ENCODE data around the gene TEX14.
A peak's percentile ranks its signal among the peaks of the same experiment; 100 is the strongest.

TEX14 gene

GRCh38 chr17:58541249-58541648, 150.6 kb downstream of the TEX14 start:
- H3K27me3 ChIP-seq (ENCODE audit: control insufficient read depth in 2 of 2, insufficient read depth in 2 of 2, low read length in 2 of 2), result peaks cover 0 to 2% of the 10 kb centered on the region in 2 donors
- no peak overlapping the region for H3K27ac ChIP-seq (ENCODE audit: low read depth in 2 of 2, low read length in 2 of 2)
- H3K9me3 ChIP-seq (ENCODE audit: control insufficient read depth in 2 of 2, low read length in 2 of 2), result no peaks in the 10 kb centered on the region
- H3K9ac ChIP-seq (ENCODE audit: low read depth in 1 of 2, low read length in 2 of 2), result no peak overlapping the region
- no peaks in the 10 kb centered on the region for H3K36me3 ChIP-seq (ENCODE audit: control insufficient read depth in 2 of 2, insufficient read depth in 2 of 2, low read length in 2 of 2)
- no peak overlapping the region for H3K4me3 ChIP-seq (ENCODE audit: low read length in 2 of 2)
- no peaks in the 10 kb centered on the region for H3K4me1 ChIP-seq (ENCODE audit: control insufficient read depth in 2 of 2, insufficient read depth in 2 of 2, low read length in 2 of 2)

GRCh38 chr17:58539698-58540097, 152.1 kb downstream of the TEX14 start:
- no peaks in the 10 kb centered on the region for H3K4me1 ChIP-seq (ENCODE audit: control insufficient read depth in 2 of 2, insufficient read depth in 2 of 2, low read length in 2 of 2)
- H3K27ac ChIP-seq (ENCODE audit: low read depth in 2 of 2, low read length in 2 of 2), result no peak overlapping the region
- H3K4me3 ChIP-seq (ENCODE audit: low read length in 2 of 2), result no peak overlapping the region

GRCh38 chr17:58538811-58539409, 152.9 kb downstream of the TEX14 start:
- Histone ChIP-seq H3K27me3 (ENCODE audit: control insufficient read depth in 2 of 2, insufficient read depth in 2 of 2, low read length in 2 of 2) (peaks cover 0 to 2% of the 10 kb centered on the region in 2 donors), H3K4me1 (ENCODE audit: control insufficient read depth in 2 of 2, insufficient read depth in 2 of 2, low read length in 2 of 2) (no peaks in the 10 kb centered on the region), H3K27ac (ENCODE audit: low read depth in 2 of 2, low read length in 2 of 2) (no peak overlapping the region), H3K4me3 (ENCODE audit: low read length in 2 of 2) (no peak overlapping the region), H3K36me3 (ENCODE audit: control insufficient read depth in 2 of 2, insufficient read depth in 2 of 2, low read length in 2 of 2) (no peaks in the 10 kb centered on the region), H3K9me3 (ENCODE audit: control insufficient read depth in 2 of 2, low read length in 2 of 2) (no peaks in the 10 kb centered on the region), H3K9ac (ENCODE audit: low read depth in 1 of 2, low read length in 2 of 2) (no peak overlapping the region)

More at GRCh38 chr17:58539698-58540097, 152.1 kb downstream of the TEX14 start:
- Histone ChIP-seq H3K27me3 (ENCODE audit: control insufficient read depth in 2 of 2, insufficient read depth in 2 of 2, low read length in 2 of 2) (peaks cover 0 to 2% of the 10 kb centered on the region in 2 donors), H3K9me3 (ENCODE audit: control insufficient read depth in 2 of 2, low read length in 2 of 2) (no peaks in the 10 kb centered on the region), H3K9ac (ENCODE audit: low read depth in 1 of 2, low read length in 2 of 2) (no peak overlapping the region), H3K36me3 (ENCODE audit: control insufficient read depth in 2 of 2, insufficient read depth in 2 of 2, low read length in 2 of 2) (no peaks in the 10 kb centered on the region)

GRCh38 chr17:58537266-58537665, 154.6 kb downstream of the TEX14 start:
- peaks cover 0 to under 1% of the 10 kb centered on the region in 2 donors for H3K4me1 ChIP-seq (ENCODE audit: control insufficient read depth in 2 of 2, insufficient read depth in 2 of 2, low read length in 2 of 2)
- no peaks in the 10 kb centered on the region for H3K9me3 ChIP-seq (ENCODE audit: control insufficient read depth in 2 of 2, low read length in 2 of 2)
- no peak overlapping the region for H3K9ac ChIP-seq (ENCODE audit: low read depth in 1 of 2, low read length in 2 of 2)
- no peak overlapping the region for H3K4me3 ChIP-seq (ENCODE audit: low read length in 2 of 2)
- no peaks in the 10 kb centered on the region for H3K36me3 ChIP-seq (ENCODE audit: control insufficient read depth in 2 of 2, insufficient read depth in 2 of 2, low read length in 2 of 2)
- H3K27ac ChIP-seq (ENCODE audit: low read depth in 2 of 2, low read length in 2 of 2), result no peak overlapping the region
- peaks cover 5 to 6% of the 10 kb centered on the region in 2 donors for H3K27me3 ChIP-seq (ENCODE audit: control insufficient read depth in 2 of 2, insufficient read depth in 2 of 2, low read length in 2 of 2)

- no peak overlapping the region for H3K4me3 ChIP-seq (ENCODE audit: low read length in 2 of 2)
- no peaks in the 10 kb centered on the region for H3K36me3 ChIP-seq (ENCODE audit: control insufficient read depth in 2 of 2, insufficient read depth in 2 of 2, low read length in 2 of 2)
- H3K9me3 ChIP-seq (ENCODE audit: control insufficient read depth in 2 of 2, low read length in 2 of 2), result no peaks in the 10 kb centered on the region
- H3K27ac ChIP-seq (ENCODE audit: low read depth in 2 of 2, low read length in 2 of 2), result no peak overlapping the region
- H3K9ac ChIP-seq (ENCODE audit: low read depth in 1 of 2, low read length in 2 of 2), result no peak overlapping the region
- H3K27me3 ChIP-seq (ENCODE audit: control insufficient read depth in 2 of 2, insufficient read depth in 2 of 2, low read length in 2 of 2), result peaks cover 5 to 8% of the 10 kb centered on the region in 2 donors
- H3K4me1 ChIP-seq (ENCODE audit: control insufficient read depth in 2 of 2, insufficient read depth in 2 of 2, low read length in 2 of 2), result peaks cover 0 to 4% of the 10 kb centered on the region in 2 donors
These were observed 155.3 kb downstream of the TEX14 start for GRCh38 chr17:58536542-58536941.

GRCh38 chr17:58535431-58535830, 156.4 kb downstream of the TEX14 start:
- Histone ChIP-seq H3K9me3 (ENCODE audit: control insufficient read depth in 2 of 2, low read length in 2 of 2) (no peaks in the 10 kb centered on the region), H3K4me1 (ENCODE audit: control insufficient read depth in 2 of 2, insufficient read depth in 2 of 2, low read length in 2 of 2) (peaks cover 0 to 4% of the 10 kb centered on the region in 2 donors), H3K27me3 (ENCODE audit: control insufficient read depth in 2 of 2, insufficient read depth in 2 of 2, low read length in 2 of 2) (peaks cover 5 to 8% of the 10 kb centered on the region in 2 donors), H3K4me3 (ENCODE audit: low read length in 2 of 2) (no peak overlapping the region), H3K27ac (ENCODE audit: low read depth in 2 of 2, low read length in 2 of 2) (no peak overlapping the region), H3K9ac (ENCODE audit: low read depth in 1 of 2, low read length in 2 of 2) (no peak overlapping the region), H3K36me3 (ENCODE audit: control insufficient read depth in 2 of 2, insufficient read depth in 2 of 2, low read length in 2 of 2) (no peaks in the 10 kb centered on the region)

GRCh38 chr17:58534901-58535421, 156.9 kb downstream of the TEX14 start:
- H3K27me3 ChIP-seq (ENCODE audit: control insufficient read depth in 2 of 2, insufficient read depth in 2 of 2, low read length in 2 of 2), result peaks cover 5 to 8% of the 10 kb centered on the region in 2 donors
- H3K4me3 ChIP-seq (ENCODE audit: low read length in 2 of 2), result no peak overlapping the region
- H3K27ac ChIP-seq (ENCODE audit: low read depth in 2 of 2, low read length in 2 of 2), result no peak overlapping the region
- H3K36me3 ChIP-seq (ENCODE audit: control insufficient read depth in 2 of 2, insufficient read depth in 2 of 2, low read length in 2 of 2), result no peaks in the 10 kb centered on the region
- H3K4me1 ChIP-seq (ENCODE audit: control insufficient read depth in 2 of 2, insufficient read depth in 2 of 2, low read length in 2 of 2), result peaks cover 0 to 4% of the 10 kb centered on the region in 2 donors
- H3K9ac ChIP-seq (ENCODE audit: low read depth in 1 of 2, low read length in 2 of 2), result no peak overlapping the region
- H3K9me3 ChIP-seq (ENCODE audit: control insufficient read depth in 2 of 2, low read length in 2 of 2), result no peaks in the 10 kb centered on the region

GRCh38 chr17:58534331-58534730, 157.5 kb downstream of the TEX14 start:
- H3K27me3 ChIP-seq (ENCODE audit: control insufficient read depth in 2 of 2, insufficient read depth in 2 of 2, low read length in 2 of 2), result peaks cover 5 to 8% of the 10 kb centered on the region in 2 donors
- H3K4me3 ChIP-seq (ENCODE audit: low read length in 2 of 2), result no peak overlapping the region
- no peaks in the 10 kb centered on the region for H3K9me3 ChIP-seq (ENCODE audit: control insufficient read depth in 2 of 2, low read length in 2 of 2)
- no peak overlapping the region for H3K27ac ChIP-seq (ENCODE audit: low read depth in 2 of 2, low read length in 2 of 2)
- H3K36me3 ChIP-seq (ENCODE audit: control insufficient read depth in 2 of 2, insufficient read depth in 2 of 2, low read length in 2 of 2), result no peaks in the 10 kb centered on the region
- H3K4me1 ChIP-seq (ENCODE audit: control insufficient read depth in 2 of 2, insufficient read depth in 2 of 2, low read length in 2 of 2), result peaks cover 0 to 4% of the 10 kb centered on the region in 2 donors
- no peak overlapping the region for H3K9ac ChIP-seq (ENCODE audit: low read depth in 1 of 2, low read length in 2 of 2)

- Histone ChIP-seq H3K27ac (ENCODE audit: low read depth in 2 of 2, low read length in 2 of 2) (no peak overlapping the region), H3K9me3 (ENCODE audit: control insufficient read depth in 2 of 2, low read length in 2 of 2) (no peaks in the 10 kb centered on the region), H3K27me3 (ENCODE audit: control insufficient read depth in 2 of 2, insufficient read depth in 2 of 2, low read length in 2 of 2) (peaks cover 5 to 8% of the 10 kb centered on the region in 2 donors), H3K4me3 (ENCODE audit: low read length in 2 of 2) (no peak overlapping the region), H3K9ac (ENCODE audit: low read depth in 1 of 2, low read length in 2 of 2) (no peak overlapping the region), H3K36me3 (ENCODE audit: control insufficient read depth in 2 of 2, insufficient read depth in 2 of 2, low read length in 2 of 2) (no peaks in the 10 kb centered on the region), H3K4me1 (ENCODE audit: control insufficient read depth in 2 of 2, insufficient read depth in 2 of 2, low read length in 2 of 2) (peaks cover 0 to 4% of the 10 kb centered on the region in 2 donors)
These were observed 158.1 kb downstream of the TEX14 start for GRCh38 chr17:58533616-58534188.

GRCh38 chr17:58532555-58532951, 159.3 kb downstream of the TEX14 start:
- Histone ChIP-seq H3K9ac (ENCODE audit: low read depth in 1 of 2, low read length in 2 of 2) (peak overlapping the region in 1 of 2 donors; percentile 34), H3K36me3 (ENCODE audit: control insufficient read depth in 2 of 2, insufficient read depth in 2 of 2, low read length in 2 of 2) (no peaks in the 10 kb centered on the region), H3K9me3 (ENCODE audit: control insufficient read depth in 2 of 2, low read length in 2 of 2) (no peaks in the 10 kb centered on the region), H3K4me3 (ENCODE audit: low read length in 2 of 2) (peak overlapping the region; percentile 54 to 60), H3K27ac (ENCODE audit: low read depth in 2 of 2, low read length in 2 of 2) (no peak overlapping the region), H3K27me3 (ENCODE audit: control insufficient read depth in 2 of 2, insufficient read depth in 2 of 2, low read length in 2 of 2) (peaks cover 5 to 6% of the 10 kb centered on the region in 2 donors), H3K4me1 (ENCODE audit: control insufficient read depth in 2 of 2, insufficient read depth in 2 of 2, low read length in 2 of 2) (peaks cover 0 to 4% of the 10 kb centered on the region in 2 donors)
